BJ (cell line): ENCODE measurements around the gene GRIN2D. TPM values are rescaled to one million over a fixed set of nuclear protein-coding genes. Genes with fewer than 3 reads are reported as not detected.

Source experiments
- CTCF ChIA-PET: fragments of 350-600 bp; formaldehyde crosslinking; extraction: SDS; loops from one replicate; lab custom pipeline; 2021; ENCODE audit warnings: antibody characterized with exemption, inconsistent platforms; lab: Yijun Ruan, JAX
- POLR2A ChIA-PET: fragments of 300-600 bp; sonication (Branson Sonifier 250); formaldehyde crosslinking; extraction: SDS; loops from one replicate; lab custom pipeline; 2021; ENCODE audit warnings: antibody characterized with exemption; lab: Charles Lee
- DNase-seq: peaks from one replicate; pipeline ENCODE4 v3.0.0-alpha.2; 2011; ENCODE audit warnings: low read depth
- H3K27me3 ChIP-seq: 2 replicates; pipeline ENCODE4 v1.6.0; 2011; ENCODE audit warnings: low read length; ENCODE audit not compliant: control insufficient read depth, insufficient read depth
- H3K36me3 ChIP-seq: 2 replicates; pipeline ENCODE4 v1.5.1; 2011; ENCODE audit warnings: low read length; ENCODE audit not compliant: control insufficient read depth, insufficient read depth
- H3K4me3 ChIP-seq: 2 replicates; pipeline ENCODE4 v1.5.1; 2011; ENCODE audit warnings: low read depth, mild to moderate bottlenecking, control low read depth, low read length
- CTCF ChIP-seq: IDR thresholded peaks from 2 replicates; pipeline ENCODE4 v1.5.1; 2011; ENCODE audit warnings: low read depth, mild to moderate bottlenecking, control low read depth, inconsistent platforms, low read length, moderate library complexity; ENCODE audit not compliant: insufficient read depth
- polyA plus RNA-seq: library from polyadenylated mRNA; depleted of rRNA; stranded (reverse); fragments of >200 nt; gene quantifications from 2 replicates; pipeline ENCODE4 v1.2.3, GENCODE V29; 2011

Gene GRIN2D
- polyA plus RNA-seq, 1 experiment, result 0.64 TPM

GRCh38 chr19:48400018-48400742 lies 6.7 kb downstream of the GRIN2D start:
- CTCF ChIA-PET, result interaction anchor here (1.4 kb wide), 1 partner anchor 9 kb away, joined by 6 read pairs; the partner anchor contains the start of gene KDELR1
- Histone ChIP-seq H3K4me3 (peak overlapping the region; percentile 23), H3K27me3 (peaks cover 2% of the 10 kb centered on the region; the same call in 1 of the 2 replicates), H3K36me3 (no peaks in the 10 kb centered on the region)
- TF ChIP-seq CTCF, result no peak
- no peak for DNase-seq
- POLR2A ChIA-PET, result interaction anchor here (0.5 kb wide), 2 partner anchors 87 to 219 kb away, joined by 5 to 9 read pairs; partner anchors contain the start of genes RPL18 and SPHK2

- POLR2A ChIA-PET, result no interaction called here
- CTCF ChIA-PET, result interaction anchor here (1.3 kb wide), 1 partner anchor 12 kb away, joined by 3 read pairs; no protein-coding TSS in a partner anchor
- no peak for DNase-seq
- no peaks in the 10 kb centered on the region for H3K27me3 ChIP-seq
- TF ChIP-seq CTCF, result no peak
- H3K4me3 ChIP-seq, result no peak overlapping the region
- no peaks in the 10 kb centered on the region for H3K36me3 ChIP-seq
These were observed 7.8 kb downstream of the GRIN2D start for GRCh38 chr19:48401287-48401686.

GRCh38 chr19:48403606-48404005 lies 10.1 kb downstream of the GRIN2D start:
- no peaks in the 10 kb centered on the region for H3K27me3 ChIP-seq
- ChIA-PET CTCF (interaction anchor here (1.0 to 1.9 kb wide), 2 partner anchors 12 to 13 kb away, joined by 3 to 5 read pairs; partner anchors contain the start of gene KDELR1), POLR2A (no interaction called here)
- DNase-seq, result no peak
- no peak for TF ChIP-seq CTCF
- no peak overlapping the region for H3K4me3 ChIP-seq
- no peaks in the 10 kb centered on the region for H3K36me3 ChIP-seq

- DNase-seq, result no peak
- Histone ChIP-seq H3K27me3 (no peaks in the 10 kb centered on the region), H3K4me3 (no peak overlapping the region), H3K36me3 (no peaks in the 10 kb centered on the region)
- CTCF ChIA-PET, result interaction anchor here (1.9 kb wide), 1 partner anchor 14 kb away, joined by 5 read pairs; the partner anchor contains the start of gene KDELR1
- POLR2A ChIA-PET, result no interaction called here
- TF ChIP-seq CTCF, result no peak
These were observed 11.7 kb downstream of the GRIN2D start for GRCh38 chr19:48405010-48405659.

- Histone ChIP-seq H3K4me3 (no peak overlapping the region), H3K36me3 (no peaks in the 10 kb centered on the region), H3K27me3 (no peaks in the 10 kb centered on the region)
- DNase-seq, result no peak
- ChIA-PET CTCF (interaction anchor here (1.2 kb wide), 1 partner anchor 15 kb away, joined by 4 read pairs; the partner anchor contains the start of gene KDELR1), POLR2A (no interaction called here)
- TF ChIP-seq CTCF, result no peak
These were observed 12.4 kb downstream of the GRIN2D start for GRCh38 chr19:48405850-48406249.
